ENCODE results near the gene LTN1. TPM values are rescaled to one million over a fixed set of nuclear protein-coding genes. Genes with fewer than 3 reads are reported as not detected.
A peak's percentile ranks its signal among the peaks of the same experiment; 100 is the strongest.
"Not testable (repeated sequence)": the region's sequence is repeated elsewhere in the genome, so short reads cannot be mapped to it uniquely, and the experiment has no call there.

The LTN1 gene
- total RNA-seq, 1 donor from 2014 or later = 21.1 TPM

DNA sequence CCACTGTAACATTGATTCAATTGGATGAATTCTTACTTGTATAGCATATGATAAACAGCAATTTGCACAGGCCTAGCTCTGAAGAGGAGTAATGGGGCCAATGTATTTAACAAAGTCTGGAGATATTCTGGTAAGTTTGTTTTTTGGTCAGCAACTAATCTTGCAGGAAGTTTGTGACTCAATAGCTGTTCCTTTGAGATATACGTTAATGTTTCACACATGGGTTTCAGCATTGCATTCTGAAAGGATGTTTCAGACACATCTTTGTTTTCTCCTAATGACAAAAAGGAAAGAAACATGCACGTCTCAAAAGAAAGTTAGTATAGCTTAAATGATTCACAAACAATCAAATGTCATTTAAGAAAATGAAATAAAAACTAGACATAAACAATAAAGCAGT, 49.0 kb downstream of the LTN1 start:
- no peaks in the 10 kb centered on the region for H3K27me3 ChIP-seq (ENCODE audit: control insufficient read depth, insufficient read depth, low read length)
- TF ChIP-seq, protein P1, sequence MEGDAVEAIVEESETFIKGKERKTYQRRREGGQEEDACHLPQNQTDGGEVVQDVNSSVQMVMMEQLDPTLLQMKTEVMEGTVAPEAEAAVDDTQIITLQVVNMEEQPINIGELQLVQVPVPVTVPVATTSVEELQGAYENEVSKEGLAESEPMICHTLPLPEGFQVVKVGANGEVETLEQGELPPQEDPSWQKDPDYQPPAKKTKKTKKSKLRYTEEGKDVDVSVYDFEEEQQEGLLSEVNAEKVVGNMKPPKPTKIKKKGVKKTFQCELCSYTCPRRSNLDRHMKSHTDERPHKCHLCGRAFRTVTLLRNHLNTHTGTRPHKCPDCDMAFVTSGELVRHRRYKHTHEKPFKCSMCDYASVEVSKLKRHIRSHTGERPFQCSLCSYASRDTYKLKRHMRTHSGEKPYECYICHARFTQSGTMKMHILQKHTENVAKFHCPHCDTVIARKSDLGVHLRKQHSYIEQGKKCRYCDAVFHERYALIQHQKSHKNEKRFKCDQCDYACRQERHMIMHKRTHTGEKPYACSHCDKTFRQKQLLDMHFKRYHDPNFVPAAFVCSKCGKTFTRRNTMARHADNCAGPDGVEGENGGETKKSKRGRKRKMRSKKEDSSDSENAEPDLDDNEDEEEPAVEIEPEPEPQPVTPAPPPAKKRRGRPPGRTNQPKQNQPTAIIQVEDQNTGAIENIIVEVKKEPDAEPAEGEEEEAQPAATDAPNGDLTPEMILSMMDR (IDR thresholded peaks at IDR 0.05; ENCODE audit: insufficient read depth, low read length, poor library complexity, severe bottlenecking) = no peak
- H3K36me3 ChIP-seq (ENCODE audit: control insufficient read depth, insufficient read depth, low read length) = no peaks in the 10 kb centered on the region
- peak; percentile 16 for DNase-seq (ENCODE audit: low read depth)
- no peak overlapping the region for H3K4me3 ChIP-seq (ENCODE audit: low read depth, low read length)

GRCh38 chr21:28938726-28939125, 54.0 kb downstream of the LTN1 start:
- H3K4me3 ChIP-seq (ENCODE audit: low read depth, low read length) = no peak overlapping the region
- H3K36me3 ChIP-seq (ENCODE audit: control insufficient read depth, insufficient read depth, low read length) = no peaks in the 10 kb centered on the region

DNA sequence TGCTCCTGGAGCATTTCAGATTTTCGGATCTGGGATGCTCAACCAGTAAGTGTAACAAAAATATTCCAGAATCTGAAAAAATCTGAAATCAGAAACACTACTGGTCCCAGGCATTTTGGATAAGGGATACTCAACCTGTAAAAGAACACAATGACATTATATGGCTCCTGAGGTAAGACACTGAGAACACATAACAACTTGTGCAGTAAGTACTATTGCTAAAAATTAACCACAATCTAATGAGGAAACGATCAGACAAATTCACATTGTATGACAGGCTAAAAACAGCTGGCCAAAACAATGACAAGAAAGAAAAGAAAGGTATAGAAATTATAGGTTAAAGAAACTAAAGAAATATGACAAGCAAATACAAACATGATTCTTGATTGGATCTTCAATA, 54.9 kb downstream of the LTN1 start:
- DNase-seq (ENCODE audit: low read depth) = no peak
- Histone ChIP-seq H3K36me3 (ENCODE audit: control insufficient read depth, insufficient read depth, low read length) (no peaks in the 10 kb centered on the region), H3K27me3 (ENCODE audit: control insufficient read depth, insufficient read depth, low read length) (no peaks in the 10 kb centered on the region), H3K4me3 (ENCODE audit: low read depth, low read length) (no peak overlapping the region)
- TF ChIP-seq, protein P1 (IDR thresholded peaks at IDR 0.05; ENCODE audit: insufficient read depth, low read length, poor library complexity, severe bottlenecking) = no peak

More at GRCh38 chr21:28938726-28939125, 54.0 kb downstream of the LTN1 start:
- TF ChIP-seq, protein P1 (IDR thresholded peaks at IDR 0.05; ENCODE audit: insufficient read depth, low read length, poor library complexity, severe bottlenecking) = no peak
- no peak for DNase-seq (ENCODE audit: low read depth)
- H3K27me3 ChIP-seq (ENCODE audit: control insufficient read depth, insufficient read depth, low read length) = no peaks in the 10 kb centered on the region

- TF ChIP-seq, protein P1 (IDR thresholded peaks at IDR 0.05; ENCODE audit: insufficient read depth, low read length, poor library complexity, severe bottlenecking) = no peak
- DNase-seq (ENCODE audit: low read depth) = no peak
- Histone ChIP-seq H3K4me3 (ENCODE audit: low read depth, low read length) (no peak overlapping the region), H3K27me3 (ENCODE audit: control insufficient read depth, insufficient read depth, low read length) (no peaks in the 10 kb centered on the region), H3K36me3 (ENCODE audit: control insufficient read depth, insufficient read depth, low read length) (no peaks in the 10 kb centered on the region)
Observed at GRCh38 chr21:28936721-28937120, 56.0 kb downstream of the LTN1 start.

- TF ChIP-seq, protein P1 (IDR thresholded peaks at IDR 0.05; ENCODE audit: insufficient read depth, low read length, poor library complexity, severe bottlenecking) = no peak
- H3K27me3 ChIP-seq (ENCODE audit: control insufficient read depth, insufficient read depth, low read length) = no peaks in the 10 kb centered on the region
- H3K4me3 ChIP-seq (ENCODE audit: low read depth, low read length) = no peak overlapping the region
- DNase-seq (ENCODE audit: low read depth) = no peak
- H3K36me3 ChIP-seq (ENCODE audit: control insufficient read depth, insufficient read depth, low read length) = no peaks in the 10 kb centered on the region
Observed at GRCh38 chr21:28936036-28936435, 56.6 kb downstream of the LTN1 start.

DNA sequence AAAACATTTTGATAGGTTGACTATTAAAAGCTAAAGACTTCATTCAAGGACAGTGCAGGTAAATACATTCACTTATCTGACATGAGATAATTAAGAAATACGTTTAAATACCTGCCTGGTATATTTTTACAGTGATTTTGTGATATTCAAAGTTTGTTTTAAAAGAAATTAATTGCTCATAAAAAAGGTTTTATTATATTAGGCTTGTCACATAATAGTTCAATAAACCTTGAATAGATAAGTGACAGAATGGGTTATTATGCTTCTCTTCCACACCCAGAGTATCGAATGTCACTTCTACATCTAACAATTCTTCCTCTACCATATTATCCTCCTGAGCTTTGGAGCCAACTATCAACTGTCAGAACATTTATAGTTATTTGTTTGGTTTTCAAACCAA, 60.0 kb downstream of the LTN1 start:
- no peak for DNase-seq (ENCODE audit: low read depth)
- no peak overlapping the region for H3K4me3 ChIP-seq (ENCODE audit: low read depth, low read length)
- H3K27me3 ChIP-seq (ENCODE audit: control insufficient read depth, insufficient read depth, low read length) = no peaks in the 10 kb centered on the region
- TF ChIP-seq, protein P1 (IDR thresholded peaks at IDR 0.05; ENCODE audit: insufficient read depth, low read length, poor library complexity, severe bottlenecking) = no peak
- H3K36me3 ChIP-seq (ENCODE audit: control insufficient read depth, insufficient read depth, low read length) = no peaks in the 10 kb centered on the region

DNA sequence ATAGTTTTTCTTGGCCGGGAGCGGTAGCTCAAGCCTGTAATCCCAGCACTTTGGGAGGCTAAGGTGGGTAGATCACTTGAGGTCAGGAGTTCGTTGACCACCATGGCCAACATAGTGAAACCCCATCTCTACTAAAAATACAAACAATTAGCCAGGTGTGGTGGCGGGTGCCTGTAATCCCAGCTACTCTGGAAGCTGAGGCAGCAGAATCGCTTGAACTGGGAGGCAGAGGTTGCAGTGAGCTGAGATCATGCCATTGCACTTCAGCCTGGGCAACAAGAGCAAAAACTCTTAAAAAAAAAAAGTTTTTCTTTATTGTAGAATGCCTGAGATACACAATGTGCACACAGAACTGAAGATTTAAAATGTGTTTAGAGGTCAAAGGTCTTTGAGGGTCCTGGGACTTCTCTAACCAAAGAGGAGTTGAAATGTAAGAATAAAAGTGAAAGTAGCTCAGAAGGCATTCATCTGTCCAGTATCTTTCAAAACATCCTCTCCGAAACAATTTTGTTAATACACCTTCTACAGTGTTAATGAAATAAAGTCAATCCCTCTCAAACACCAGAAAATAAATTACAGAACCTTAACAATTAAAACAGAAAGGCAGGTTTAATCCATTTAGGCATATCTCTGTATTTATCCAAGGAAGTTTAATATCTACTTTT, 60.8 kb downstream of the LTN1 start:
- not testable (repeated sequence) for H3K27me3 ChIP-seq (ENCODE audit: control insufficient read depth, insufficient read depth, low read length); H3K4me3 ChIP-seq (ENCODE audit: low read depth, low read length); H3K36me3 ChIP-seq (ENCODE audit: control insufficient read depth, insufficient read depth, low read length); DNase-seq (ENCODE audit: low read depth)

All from kidney epithelial cell (primary cell).